Neural cell (in vitro differentiated cells): Measurements from ENCODE around the gene CD247. TPM values are rescaled to one million over a fixed set of nuclear protein-coding genes. Genes with fewer than 3 reads are reported as not detected.

Source experiments
- H2AFZ ChIP-seq: fragments of 200-600, 300-800 bp; sonication (generic), shearing (Covaris generic); 2 replicates; pipeline ENCODE4 v1.6.0; 2014; ENCODE audit warnings: low read depth, mild to moderate bottlenecking, antibody characterized with exemption, low read length, moderate library complexity
- H3F3A ChIP-seq: fragments of 200-600 bp; shearing (Covaris generic); 2 replicates; pipeline ENCODE4 v1.6.1; 2016; ENCODE audit warnings: mild to moderate bottlenecking, moderate library complexity, mixed read lengths, antibody characterized with exemption, low read length; ENCODE audit not compliant: insufficient read depth, poor library complexity, severe bottlenecking
- H3K27ac ChIP-seq: fragments of 200-600, 300-800 bp; sonication (generic), shearing (Covaris generic); 2 replicates; pipeline ENCODE4 v1.5.1; 2014; ENCODE audit warnings: mild to moderate bottlenecking, low read length, moderate library complexity
- H3K27me3 ChIP-seq: fragments of 300-800, 200-600 bp; sonication (generic), shearing (Covaris generic); 2 replicates; pipeline ENCODE4 v1.6.0; 2014; ENCODE audit warnings: mild to moderate bottlenecking, low read depth, low read length, moderate library complexity; ENCODE audit not compliant: insufficient read depth
- H3K36me3 ChIP-seq: fragments of 300-800, 200-600 bp; sonication (generic), shearing (Covaris generic); 2 replicates; pipeline ENCODE4 v1.5.1; 2014; ENCODE audit warnings: mild to moderate bottlenecking, antibody characterized with exemption, low read length, moderate library complexity; ENCODE audit not compliant: insufficient read depth
- H3K4me2 ChIP-seq: fragments of 300-800, 200-600 bp; sonication (generic), shearing (Covaris generic); 2 replicates; pipeline ENCODE4 v1.6.0; 2014; ENCODE audit warnings: mild to moderate bottlenecking, low read length
- H3K4me3 ChIP-seq: fragments of 300-800, 200-600 bp; sonication (generic), shearing (Covaris generic); 2 replicates; pipeline ENCODE4 v1.5.1; 2014; ENCODE audit warnings: mild to moderate bottlenecking, low read length, moderate library complexity
- H3K79me2 ChIP-seq: fragments of 200-600 bp; shearing (Covaris generic); replicated peaks from 2 replicates; pipeline ENCODE4 v1.6.0; 2014; ENCODE audit warnings: mild to moderate bottlenecking, low read length, moderate library complexity; ENCODE audit not compliant: insufficient read depth
- H3K9ac ChIP-seq: fragments of 300-800, 200-600 bp; sonication (generic), shearing (Covaris generic); 2 replicates; pipeline ENCODE4 v1.6.1; 2016; ENCODE audit warnings: mild to moderate bottlenecking, low read length, mixed read lengths
- H3K9me2 ChIP-seq: fragments of 200-600 bp; shearing (Covaris generic); 2 replicates; pipeline ENCODE4 v1.6.1; 2016; ENCODE audit warnings: mild to moderate bottlenecking, low read length, mixed read lengths; ENCODE audit not compliant: insufficient read depth
- H3K9me3 ChIP-seq: fragments of 200-600, 300-800 bp; sonication (generic), shearing (Covaris generic); 2 replicates; pipeline ENCODE4 v1.6.1; 2016; ENCODE audit warnings: mild to moderate bottlenecking, mixed run types, low read length, moderate library complexity, mixed read lengths
- H4K20me1 ChIP-seq: fragments of 200-600 bp; shearing (Covaris generic); 2 replicates; pipeline ENCODE4 v1.6.1; 2016; ENCODE audit warnings: mild to moderate bottlenecking, mixed run types; ENCODE audit not compliant: insufficient read depth
- EP300 ChIP-seq: fragments of 450-650 bp; conservative IDR thresholded peaks from 2 replicates; pipeline ENCODE4 v1.6.1; 2014; ENCODE audit warnings: antibody characterized with exemption, mild to moderate bottlenecking, moderate library complexity; ENCODE audit not compliant: poor library complexity, severe bottlenecking
- EZH2 ChIP-seq: fragments of 200-600, 300-800 bp; shearing (Covaris generic), sonication (generic); IDR thresholded peaks from 2 replicates; pipeline ENCODE4 v1.6.1; 2014; ENCODE audit warnings: antibody characterized with exemption, low read length, borderline replicate concordance, mild to moderate bottlenecking; ENCODE audit not compliant: insufficient read depth, poor library complexity, severe bottlenecking
- MXI1 ChIP-seq: fragments of 450-650 bp; conservative IDR thresholded peaks from 2 replicates; pipeline ENCODE4 v1.6.1; 2014; ENCODE audit warnings: antibody characterized with exemption, mild to moderate bottlenecking; ENCODE audit not compliant: poor library complexity, severe bottlenecking
- POLR2AphosphoS5 ChIP-seq: IDR thresholded peaks from 2 replicates; pipeline ENCODE4 v1.6.1; 2012
- RAD21 ChIP-seq: fragments of 450-650 bp; conservative IDR thresholded peaks from 2 replicates; pipeline ENCODE4 v1.6.1; 2014; ENCODE audit warnings: antibody characterized with exemption, mild to moderate bottlenecking, moderate library complexity
- REST ChIP-seq: IDR thresholded peaks from 2 replicates; pipeline ENCODE4 v1.6.1; 2012; ENCODE audit warnings: borderline replicate concordance
- SMC3 ChIP-seq: fragments of 450-650 bp; conservative IDR thresholded peaks from 2 replicates; pipeline ENCODE4 v1.6.1; 2014; ENCODE audit warnings: antibody characterized with exemption, mild to moderate bottlenecking, moderate library complexity; ENCODE audit not compliant: poor library complexity
- TAF1 ChIP-seq: IDR thresholded peaks from 2 replicates; pipeline ENCODE4 v1.6.1; 2012; ENCODE audit warnings: low read depth
- polyA plus RNA-seq: library from polyadenylated mRNA; depleted of rRNA; stranded (reverse); fragments of >200 nt; gene quantifications from 2 replicates; pipeline ENCODE4 v1.2.3, GENCODE V29; 2014
- TF ChIP-seq, protein P1 (sequence below): fragments of 450-650 bp; IDR thresholded peaks from 2 replicates; pipeline ENCODE4 v1.5.1; 2014; ENCODE audit warnings: antibody characterized with exemption, mild to moderate bottlenecking, moderate library complexity; ENCODE audit not compliant: poor library complexity, severe bottlenecking

CD247 gene
- polyA plus RNA-seq, 1 donor from 2014 or later, result not detected

DNA sequence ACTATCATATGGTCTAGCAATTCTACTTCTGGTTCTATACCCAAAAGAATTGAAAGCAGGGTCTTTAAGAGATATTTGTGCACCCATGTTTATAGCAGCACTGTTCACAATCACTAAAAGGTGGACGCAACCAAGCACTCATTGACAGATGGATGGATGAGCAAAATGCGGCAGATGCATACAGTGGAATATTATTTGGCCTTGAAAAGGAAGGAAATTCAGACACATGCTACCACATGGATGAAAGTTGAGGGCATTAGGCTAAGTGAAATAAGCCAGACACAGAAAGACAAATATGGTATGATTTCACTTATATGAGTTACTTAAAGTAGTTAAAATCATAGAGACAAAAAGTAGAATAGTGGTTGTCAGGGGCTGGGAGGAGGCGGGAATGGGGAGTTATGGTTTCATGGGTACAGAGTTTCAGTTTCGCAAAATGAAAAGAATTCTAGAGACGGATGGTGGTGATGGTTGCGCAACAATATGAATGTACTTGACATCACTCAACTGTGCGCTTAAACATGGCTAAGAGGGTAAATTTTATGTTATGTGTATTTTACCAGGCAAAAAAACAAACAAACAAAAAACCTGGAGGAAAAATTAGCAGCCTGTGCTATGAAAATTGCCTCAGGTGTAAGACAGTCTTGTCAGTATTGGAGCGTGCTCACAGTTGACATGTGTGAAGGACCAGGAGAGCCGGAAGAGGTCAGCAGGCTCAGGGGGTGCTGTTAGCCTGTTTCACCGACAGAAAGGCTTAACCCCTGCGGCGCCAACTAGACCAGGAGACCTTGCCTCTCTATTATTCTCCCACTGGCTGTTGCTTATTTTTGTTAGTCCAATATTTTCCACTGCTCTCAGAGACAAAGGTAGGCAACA is 26.5 kb downstream of the CD247 start:
- Histone ChIP-seq H3K27me3 (no peaks in the 10 kb centered on the region), H3K9me2 (no peaks in the 10 kb centered on the region), H3K4me3 (no peak overlapping the region), H3K27ac (no peak overlapping the region), H3F3A (peaks cover 2% of the 10 kb centered on the region), H3K36me3 (no peaks in the 10 kb centered on the region), H4K20me1 (no peaks in the 10 kb centered on the region), H3K9ac (no peak overlapping the region), H3K4me2 (no peak overlapping the region), H3K79me2 (no peaks in the 10 kb centered on the region), H2AFZ (no peak overlapping the region), H3K9me3 (no peaks in the 10 kb centered on the region)
- TF ChIP-seq RAD21 (no peak), SMC3 (no peak), TAF1 (no peak), EP300 (no peak), EZH2 (no peak), MXI1 (no peak), REST (no peak)
- TF ChIP-seq, protein P1, sequence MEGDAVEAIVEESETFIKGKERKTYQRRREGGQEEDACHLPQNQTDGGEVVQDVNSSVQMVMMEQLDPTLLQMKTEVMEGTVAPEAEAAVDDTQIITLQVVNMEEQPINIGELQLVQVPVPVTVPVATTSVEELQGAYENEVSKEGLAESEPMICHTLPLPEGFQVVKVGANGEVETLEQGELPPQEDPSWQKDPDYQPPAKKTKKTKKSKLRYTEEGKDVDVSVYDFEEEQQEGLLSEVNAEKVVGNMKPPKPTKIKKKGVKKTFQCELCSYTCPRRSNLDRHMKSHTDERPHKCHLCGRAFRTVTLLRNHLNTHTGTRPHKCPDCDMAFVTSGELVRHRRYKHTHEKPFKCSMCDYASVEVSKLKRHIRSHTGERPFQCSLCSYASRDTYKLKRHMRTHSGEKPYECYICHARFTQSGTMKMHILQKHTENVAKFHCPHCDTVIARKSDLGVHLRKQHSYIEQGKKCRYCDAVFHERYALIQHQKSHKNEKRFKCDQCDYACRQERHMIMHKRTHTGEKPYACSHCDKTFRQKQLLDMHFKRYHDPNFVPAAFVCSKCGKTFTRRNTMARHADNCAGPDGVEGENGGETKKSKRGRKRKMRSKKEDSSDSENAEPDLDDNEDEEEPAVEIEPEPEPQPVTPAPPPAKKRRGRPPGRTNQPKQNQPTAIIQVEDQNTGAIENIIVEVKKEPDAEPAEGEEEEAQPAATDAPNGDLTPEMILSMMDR, result no peak

DNA sequence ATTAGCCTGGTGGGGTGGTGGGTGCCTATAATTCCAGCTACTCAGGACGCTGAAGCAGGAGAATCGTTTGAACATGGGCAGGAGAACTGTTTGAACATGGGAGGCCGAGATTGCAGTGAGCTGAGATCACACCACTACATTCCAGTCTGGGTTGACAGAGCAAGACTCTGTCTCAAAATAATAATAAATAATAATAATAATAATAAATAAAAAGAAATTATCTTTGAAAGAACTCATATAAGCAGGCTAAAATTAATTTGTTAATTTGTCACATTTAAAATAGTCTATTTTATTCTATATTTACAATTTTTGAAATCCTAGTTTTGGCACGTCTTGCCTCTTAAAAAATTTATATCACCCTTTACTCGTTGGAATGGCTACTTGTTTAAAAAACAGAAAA is 27.6 kb downstream of the CD247 start:
- Histone ChIP-seq H3K4me3 (no peak overlapping the region), H3K9ac (no peak overlapping the region), H3K79me2 (no peaks in the 10 kb centered on the region), H3K9me2 (no peaks in the 10 kb centered on the region), H4K20me1 (no peaks in the 10 kb centered on the region), H3F3A (peaks cover 2% of the 10 kb centered on the region), H3K36me3 (no peaks in the 10 kb centered on the region), H3K9me3 (no peaks in the 10 kb centered on the region), H3K4me2 (no peak overlapping the region), H3K27ac (no peak overlapping the region), H3K27me3 (no peaks in the 10 kb centered on the region), H2AFZ (no peak overlapping the region)
- TF ChIP-seq MXI1 (no peak), RAD21 (no peak), TAF1 (no peak), POLR2AphosphoS5 (no peak), EP300 (no peak), REST (no peak), EZH2 (no peak), SMC3 (no peak)
- TF ChIP-seq, protein P1, result no peak
